DMS 273 (cell line): ENCODE data around the gene JCHAIN.
"Not testable (repeated sequence)": the region's sequence is repeated elsewhere in the genome, so short reads cannot be mapped to it uniquely, and the experiment has no call there.

ENCODE experiments used
- DNase-seq: peaks from one replicate; lab custom pipeline; 2025; ENCODE audit not compliant: unreplicated experiment; lab: John Stamatoyannopoulos, UW

Gene JCHAIN

GRCh38 chr4:70650741-70651140 lies 15.6 kb downstream of the JCHAIN start:
- DNase-seq, result not testable (repeated sequence)

- no peak for DNase-seq
These were observed 26.1 kb downstream of the JCHAIN start for GRCh38 chr4:70640192-70640591.

GRCh38 chr4:70637239-70637913 lies 28.9 kb downstream of the JCHAIN start:
- no peak for DNase-seq

- DNase-seq, result no peak
These were observed 31.8 kb downstream of the JCHAIN start for GRCh38 chr4:70634482-70634881.

GRCh38 chr4:70632028-70632427 lies 34.3 kb downstream of the JCHAIN start:
- DNase-seq, result no peak

GRCh38 chr4:70630162-70630561 lies 36.1 kb downstream of the JCHAIN start:
- no peak for DNase-seq

- no peak for DNase-seq
These were observed 36.7 kb downstream of the JCHAIN start for GRCh38 chr4:70629469-70630090.

GRCh38 chr4:70628444-70628843 lies 37.9 kb downstream of the JCHAIN start, which contains the start of gene ENAM:
ENAM (plus strand) TSS chr4:70628744; CDS start chr4:70629501, 757 bp downstream.
- no peak for DNase-seq

- no peak for DNase-seq
These were observed 38.7 kb downstream of the JCHAIN start for GRCh38 chr4:70627620-70628019.

GRCh38 chr4:70624226-70624793 lies 42.0 kb downstream of the JCHAIN start:
- no peak for DNase-seq

GRCh38 chr4:70623323-70623722 lies 43.0 kb downstream of the JCHAIN start:
- DNase-seq, result no peak

- DNase-seq, result no peak
These were observed 46.5 kb downstream of the JCHAIN start for GRCh38 chr4:70619778-70620177.

GRCh38 chr4:70619288-70619687 lies 47.0 kb downstream of the JCHAIN start:
- DNase-seq, result no peak

- DNase-seq, result no peak
These were observed 52.1 kb downstream of the JCHAIN start for GRCh38 chr4:70614184-70614555.

GRCh38 chr4:70613306-70614183 lies 52.8 kb downstream of the JCHAIN start:
- no peak for DNase-seq

GRCh38 chr4:70608324-70608723 lies 58.0 kb downstream of the JCHAIN start:
- no peak for DNase-seq

GRCh38 chr4:70607334-70607853 lies 58.9 kb downstream of the JCHAIN start:
- no peak for DNase-seq

GRCh38 chr4:70606459-70606858 lies 59.8 kb downstream of the JCHAIN start:
- no peak for DNase-seq
